ENCODE measurements around the gene ZNF292.

ZNF292 gene

GRCh38 chr6:87274660-87275274, 119.4 kb downstream of the ZNF292 start:
- H3K4me1 ChIP-seq (ENCODE audit: control insufficient read depth, insufficient read depth, low read length), result no peaks in the 10 kb centered on the region
- H3K27me3 ChIP-seq (ENCODE audit: control insufficient read depth, insufficient read depth, low read length), result no peaks in the 10 kb centered on the region
- no peaks in the 10 kb centered on the region for H3K36me3 ChIP-seq (ENCODE audit: control insufficient read depth, insufficient read depth, low read length)
- no peak overlapping the region for H3K27ac ChIP-seq (ENCODE audit: low read depth, low read length)
- no peaks in the 10 kb centered on the region for H3K9me3 ChIP-seq (ENCODE audit: control insufficient read depth, insufficient read depth, low read depth, low read length)
- H3K4me3 ChIP-seq (ENCODE audit: low read depth, low read length), result no peak overlapping the region
- no peak overlapping the region for H3K9ac ChIP-seq (ENCODE audit: low read length)

GRCh38 chr6:87276624-87277023, 121.3 kb downstream of the ZNF292 start:
- H3K27me3 ChIP-seq (ENCODE audit: control insufficient read depth, insufficient read depth, low read length), result no peaks in the 10 kb centered on the region
- H3K4me3 ChIP-seq (ENCODE audit: low read depth, low read length), result no peak overlapping the region

DNA sequence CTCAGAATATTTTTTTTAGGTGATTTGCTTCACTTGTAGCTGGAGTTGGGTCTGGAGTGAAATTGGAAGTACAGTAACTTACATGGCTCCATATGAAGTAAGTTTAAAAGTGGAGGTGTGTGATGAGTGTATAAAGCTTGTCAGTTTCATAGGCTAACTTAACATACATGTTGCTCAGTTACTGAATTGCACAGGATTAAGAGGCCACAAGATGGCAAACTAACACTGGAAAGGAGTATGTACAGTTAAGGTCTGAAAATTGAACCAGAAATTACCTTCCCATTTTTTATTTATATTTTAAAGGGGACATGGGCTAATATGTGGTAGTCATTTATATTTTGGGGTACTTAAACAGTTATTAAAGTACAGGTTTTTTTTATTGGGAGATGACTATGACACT, 121.8 kb downstream of the ZNF292 start:
- Histone ChIP-seq H3K9ac (ENCODE audit: low read length) (no peak overlapping the region), H3K4me3 (ENCODE audit: low read depth, low read length) (no peak overlapping the region), H3K4me1 (ENCODE audit: control insufficient read depth, insufficient read depth, low read length) (no peaks in the 10 kb centered on the region), H3K9me3 (ENCODE audit: control insufficient read depth, insufficient read depth, low read depth, low read length) (no peaks in the 10 kb centered on the region), H3K27ac (ENCODE audit: low read depth, low read length) (no peak overlapping the region), H3K36me3 (ENCODE audit: control insufficient read depth, insufficient read depth, low read length) (no peaks in the 10 kb centered on the region), H3K27me3 (ENCODE audit: control insufficient read depth, insufficient read depth, low read length) (no peaks in the 10 kb centered on the region)

More at GRCh38 chr6:87276624-87277023, 121.3 kb downstream of the ZNF292 start:
- H3K4me1 ChIP-seq (ENCODE audit: control insufficient read depth, insufficient read depth, low read length), result no peaks in the 10 kb centered on the region
- no peak overlapping the region for H3K27ac ChIP-seq (ENCODE audit: low read depth, low read length)
- H3K9ac ChIP-seq (ENCODE audit: low read length), result no peak overlapping the region
- H3K9me3 ChIP-seq (ENCODE audit: control insufficient read depth, insufficient read depth, low read depth, low read length), result no peaks in the 10 kb centered on the region
- H3K36me3 ChIP-seq (ENCODE audit: control insufficient read depth, insufficient read depth, low read length), result no peaks in the 10 kb centered on the region

DNA sequence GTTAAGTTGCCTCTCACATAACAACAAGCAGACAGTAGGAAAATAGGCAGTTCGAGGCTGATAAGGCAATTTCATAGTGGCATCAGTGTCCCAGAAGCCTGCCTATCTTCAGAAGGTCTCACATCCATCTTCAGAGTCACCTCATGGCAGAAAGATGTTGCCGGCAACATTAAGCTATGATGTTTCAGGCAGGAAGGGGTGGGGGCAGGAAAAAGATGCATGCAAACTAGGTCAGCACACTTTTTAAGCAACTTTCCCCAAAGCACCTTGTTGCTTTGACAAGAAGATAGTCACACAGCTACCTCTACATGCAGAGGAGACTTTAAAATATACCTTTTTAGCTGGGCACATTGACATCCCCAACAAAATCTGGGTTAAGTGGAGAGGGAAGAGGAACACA, 123.8 kb downstream of the ZNF292 start:
- H3K4me1 ChIP-seq (ENCODE audit: control insufficient read depth, insufficient read depth, low read length), result no peaks in the 10 kb centered on the region
- H3K9me3 ChIP-seq (ENCODE audit: control insufficient read depth, insufficient read depth, low read depth, low read length), result no peaks in the 10 kb centered on the region
- no peak overlapping the region for H3K27ac ChIP-seq (ENCODE audit: low read depth, low read length)
- H3K27me3 ChIP-seq (ENCODE audit: control insufficient read depth, insufficient read depth, low read length), result no peaks in the 10 kb centered on the region
- H3K9ac ChIP-seq (ENCODE audit: low read length), result no peak overlapping the region
- no peak overlapping the region for H3K4me3 ChIP-seq (ENCODE audit: low read depth, low read length)
- H3K36me3 ChIP-seq (ENCODE audit: control insufficient read depth, insufficient read depth, low read length), result no peaks in the 10 kb centered on the region

DNA sequence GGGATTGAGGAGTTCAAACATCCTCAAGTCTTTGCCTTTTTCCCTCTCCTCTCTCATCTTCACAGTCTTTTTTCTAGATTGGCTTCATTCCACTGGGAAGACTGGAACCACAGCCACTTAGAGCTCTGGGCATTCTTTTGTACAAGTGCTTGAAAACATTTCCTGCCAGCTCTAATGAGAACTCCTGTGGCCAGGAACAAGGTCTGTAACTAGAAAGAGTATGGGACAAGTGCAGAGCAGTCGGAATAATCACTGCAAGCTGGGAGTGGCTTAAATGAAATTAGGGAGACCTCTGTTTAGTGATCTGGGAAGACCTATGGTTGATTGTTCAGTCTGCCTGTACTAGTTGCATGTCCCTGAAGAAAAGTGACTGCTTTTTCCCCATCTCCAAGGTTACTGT, 126.1 kb downstream of the ZNF292 start:
- H3K4me3 ChIP-seq (ENCODE audit: low read depth, low read length), result no peak overlapping the region
- no peak overlapping the region for H3K27ac ChIP-seq (ENCODE audit: low read depth, low read length)
- no peaks in the 10 kb centered on the region for H3K27me3 ChIP-seq (ENCODE audit: control insufficient read depth, insufficient read depth, low read length)
- no peaks in the 10 kb centered on the region for H3K36me3 ChIP-seq (ENCODE audit: control insufficient read depth, insufficient read depth, low read length)
- H3K4me1 ChIP-seq (ENCODE audit: control insufficient read depth, insufficient read depth, low read length), result no peaks in the 10 kb centered on the region
- H3K9ac ChIP-seq (ENCODE audit: low read length), result no peak overlapping the region
- no peaks in the 10 kb centered on the region for H3K9me3 ChIP-seq (ENCODE audit: control insufficient read depth, insufficient read depth, low read depth, low read length)

DNA sequence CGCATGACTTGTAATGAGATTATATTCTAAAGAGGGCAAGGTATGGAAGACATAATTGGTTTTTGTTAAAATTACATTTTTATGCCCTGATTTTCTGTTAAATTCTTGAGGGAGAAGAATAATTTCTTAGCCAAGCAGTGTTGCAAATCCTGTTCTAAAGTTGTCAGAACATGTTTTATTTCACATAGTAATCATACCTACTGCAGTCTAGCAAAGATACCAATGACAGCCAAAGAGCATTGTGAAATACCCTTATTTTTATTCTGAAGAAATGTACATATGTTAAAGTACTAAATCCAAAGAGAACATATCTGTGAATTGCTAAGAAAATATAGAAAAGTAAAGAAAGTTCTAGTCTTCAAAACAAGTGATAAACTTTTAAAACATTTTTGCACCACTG, 127.4 kb downstream of the ZNF292 start:
- no peaks in the 10 kb centered on the region for H3K27me3 ChIP-seq (ENCODE audit: control insufficient read depth, insufficient read depth, low read length)
- H3K4me3 ChIP-seq (ENCODE audit: low read depth, low read length), result no peak overlapping the region
- H3K4me1 ChIP-seq (ENCODE audit: control insufficient read depth, insufficient read depth, low read length), result no peaks in the 10 kb centered on the region
- H3K36me3 ChIP-seq (ENCODE audit: control insufficient read depth, insufficient read depth, low read length), result no peaks in the 10 kb centered on the region
- no peaks in the 10 kb centered on the region for H3K9me3 ChIP-seq (ENCODE audit: control insufficient read depth, insufficient read depth, low read depth, low read length)
- H3K27ac ChIP-seq (ENCODE audit: low read depth, low read length), result no peak overlapping the region
- no peak overlapping the region for H3K9ac ChIP-seq (ENCODE audit: low read length)

GRCh38 chr6:87283461-87283860, 128.1 kb downstream of the ZNF292 start:
- H3K9ac ChIP-seq (ENCODE audit: low read length), result no peak overlapping the region
- H3K27me3 ChIP-seq (ENCODE audit: control insufficient read depth, insufficient read depth, low read length), result no peaks in the 10 kb centered on the region
- no peaks in the 10 kb centered on the region for H3K36me3 ChIP-seq (ENCODE audit: control insufficient read depth, insufficient read depth, low read length)
- no peak overlapping the region for H3K27ac ChIP-seq (ENCODE audit: low read depth, low read length)
- no peaks in the 10 kb centered on the region for H3K4me1 ChIP-seq (ENCODE audit: control insufficient read depth, insufficient read depth, low read length)
- no peaks in the 10 kb centered on the region for H3K9me3 ChIP-seq (ENCODE audit: control insufficient read depth, insufficient read depth, low read depth, low read length)
- no peak overlapping the region for H3K4me3 ChIP-seq (ENCODE audit: low read depth, low read length)

- Histone ChIP-seq H3K9ac (ENCODE audit: low read length) (no peak overlapping the region), H3K36me3 (ENCODE audit: control insufficient read depth, insufficient read depth, low read length) (no peaks in the 10 kb centered on the region), H3K9me3 (ENCODE audit: control insufficient read depth, insufficient read depth, low read depth, low read length) (no peaks in the 10 kb centered on the region), H3K4me3 (ENCODE audit: low read depth, low read length) (no peak overlapping the region), H3K4me1 (ENCODE audit: control insufficient read depth, insufficient read depth, low read length) (no peaks in the 10 kb centered on the region), H3K27ac (ENCODE audit: low read depth, low read length) (no peak overlapping the region), H3K27me3 (ENCODE audit: control insufficient read depth, insufficient read depth, low read length) (no peaks in the 10 kb centered on the region)
Measured at GRCh38 chr6:87287251-87287650, 131.9 kb downstream of the ZNF292 start.

- Histone ChIP-seq H3K36me3 (ENCODE audit: control insufficient read depth, insufficient read depth, low read length) (no peaks in the 10 kb centered on the region), H3K4me3 (ENCODE audit: low read depth, low read length) (no peak overlapping the region), H3K9me3 (ENCODE audit: control insufficient read depth, insufficient read depth, low read depth, low read length) (no peaks in the 10 kb centered on the region), H3K4me1 (ENCODE audit: control insufficient read depth, insufficient read depth, low read length) (no peaks in the 10 kb centered on the region), H3K27ac (ENCODE audit: low read depth, low read length) (no peak overlapping the region), H3K9ac (ENCODE audit: low read length) (no peak overlapping the region), H3K27me3 (ENCODE audit: control insufficient read depth, insufficient read depth, low read length) (no peaks in the 10 kb centered on the region)
Measured at GRCh38 chr6:87289571-87289970, 134.2 kb downstream of the ZNF292 start.

DNA sequence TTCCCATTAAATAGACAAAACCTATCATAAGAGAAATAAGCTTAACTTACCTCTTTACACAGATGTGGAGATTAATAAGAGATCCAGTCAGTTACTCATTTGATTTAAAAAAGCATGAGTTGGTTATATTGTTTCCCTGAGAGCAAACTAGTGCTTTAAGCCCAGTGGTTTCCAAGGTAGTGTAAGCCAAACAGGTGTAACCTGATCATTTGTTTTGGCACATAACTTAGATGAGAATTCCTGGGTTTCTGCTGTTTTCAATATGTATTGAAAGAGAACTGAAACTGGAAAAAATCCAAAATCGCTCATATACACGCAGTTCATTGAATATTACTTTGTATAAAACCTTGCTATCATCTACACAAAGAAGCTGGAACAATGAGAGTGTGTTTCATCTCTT, 136.5 kb downstream of the ZNF292 start:
- Histone ChIP-seq H3K4me1 (ENCODE audit: control insufficient read depth, insufficient read depth, low read length) (no peaks in the 10 kb centered on the region), H3K9me3 (ENCODE audit: control insufficient read depth, insufficient read depth, low read depth, low read length) (no peaks in the 10 kb centered on the region), H3K27ac (ENCODE audit: low read depth, low read length) (no peak overlapping the region), H3K9ac (ENCODE audit: low read length) (no peak overlapping the region), H3K27me3 (ENCODE audit: control insufficient read depth, insufficient read depth, low read length) (no peaks in the 10 kb centered on the region), H3K36me3 (ENCODE audit: control insufficient read depth, insufficient read depth, low read length) (no peaks in the 10 kb centered on the region), H3K4me3 (ENCODE audit: low read depth, low read length) (no peak overlapping the region)

DNA sequence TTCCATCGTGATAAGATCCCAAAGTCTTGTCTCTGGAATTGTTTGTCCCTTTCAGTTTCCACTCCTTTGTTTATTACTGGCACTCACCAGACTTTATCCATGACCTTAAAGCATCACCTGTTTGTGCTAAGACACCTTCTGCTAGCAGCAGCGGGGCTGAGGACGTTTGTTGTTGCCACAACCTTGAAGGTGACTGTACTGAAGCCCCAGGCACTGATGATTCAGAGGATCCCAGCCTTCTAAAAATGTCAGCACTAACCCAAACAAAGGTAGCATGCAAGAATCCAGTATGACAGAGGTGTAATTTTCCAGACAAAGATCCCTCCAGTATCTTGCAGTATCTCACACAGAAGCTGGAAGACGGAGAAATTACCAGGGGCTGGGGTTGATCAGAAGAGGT, 138.2 kb downstream of the ZNF292 start:
- H3K4me3 ChIP-seq (ENCODE audit: low read depth, low read length), result no peak overlapping the region
- no peaks in the 10 kb centered on the region for H3K27me3 ChIP-seq (ENCODE audit: control insufficient read depth, insufficient read depth, low read length)
- H3K36me3 ChIP-seq (ENCODE audit: control insufficient read depth, insufficient read depth, low read length), result no peaks in the 10 kb centered on the region
- H3K9ac ChIP-seq (ENCODE audit: low read length), result no peak overlapping the region
- H3K27ac ChIP-seq (ENCODE audit: low read depth, low read length), result no peak overlapping the region
- no peaks in the 10 kb centered on the region for H3K9me3 ChIP-seq (ENCODE audit: control insufficient read depth, insufficient read depth, low read depth, low read length)
- H3K4me1 ChIP-seq (ENCODE audit: control insufficient read depth, insufficient read depth, low read length), result no peaks in the 10 kb centered on the region

GRCh38 chr6:87297119-87297518, 141.8 kb downstream of the ZNF292 start:
- H3K4me3 ChIP-seq (ENCODE audit: low read depth, low read length), result no peak overlapping the region
- H3K9me3 ChIP-seq (ENCODE audit: control insufficient read depth, insufficient read depth, low read depth, low read length), result no peaks in the 10 kb centered on the region
- H3K9ac ChIP-seq (ENCODE audit: low read length), result no peak overlapping the region

More at GRCh38 chr6:87297119-87297518, 141.8 kb downstream of the ZNF292 start:
- H3K27ac ChIP-seq (ENCODE audit: low read depth, low read length), result no peak overlapping the region
- no peaks in the 10 kb centered on the region for H3K4me1 ChIP-seq (ENCODE audit: control insufficient read depth, insufficient read depth, low read length)
- no peaks in the 10 kb centered on the region for H3K36me3 ChIP-seq (ENCODE audit: control insufficient read depth, insufficient read depth, low read length)
- no peaks in the 10 kb centered on the region for H3K27me3 ChIP-seq (ENCODE audit: control insufficient read depth, insufficient read depth, low read length)
